ENCODE measurements around the gene SFT2D3. TPM values are rescaled to one million over a fixed set of nuclear protein-coding genes. Genes with fewer than 3 reads are reported as not detected.

SFT2D3 gene
- polyA plus RNA-seq, 1 donor from 2014 or later: not detected

- H3K4me3 Mint-ChIP-seq: no peak overlapping the region
- H3K36me3 Mint-ChIP-seq: peaks cover 2% of the 10 kb centered on the region
- no peak overlapping the region for H3K27ac Mint-ChIP-seq
- peaks cover 15% of the 10 kb centered on the region for H3K27me3 Mint-ChIP-seq
- H3K9me3 Mint-ChIP-seq: peaks cover 0 to 5% (median 2%) of the 10 kb centered on the region in 3 donors
- peaks cover 0 to 2% (median 0%) of the 10 kb centered on the region in 3 donors for H3K4me1 Mint-ChIP-seq
Observed at GRCh38 chr2:127683056-127683455, 18.2 kb upstream of the SFT2D3 start.

- peaks cover 3% of the 10 kb centered on the region for H3K36me3 Mint-ChIP-seq
- peaks cover 11% of the 10 kb centered on the region for H3K27me3 Mint-ChIP-seq
- no peak overlapping the region for H3K27ac Mint-ChIP-seq
- no peak overlapping the region for H3K4me3 Mint-ChIP-seq
- H3K9me3 Mint-ChIP-seq: peaks cover 0 to 12% (median 3%) of the 10 kb centered on the region in 3 donors
- peaks cover 0 to 2% (median 0%) of the 10 kb centered on the region in 3 donors for H3K4me1 Mint-ChIP-seq
Observed at GRCh38 chr2:127683757-127684156, 17.5 kb upstream of the SFT2D3 start.

DNA sequence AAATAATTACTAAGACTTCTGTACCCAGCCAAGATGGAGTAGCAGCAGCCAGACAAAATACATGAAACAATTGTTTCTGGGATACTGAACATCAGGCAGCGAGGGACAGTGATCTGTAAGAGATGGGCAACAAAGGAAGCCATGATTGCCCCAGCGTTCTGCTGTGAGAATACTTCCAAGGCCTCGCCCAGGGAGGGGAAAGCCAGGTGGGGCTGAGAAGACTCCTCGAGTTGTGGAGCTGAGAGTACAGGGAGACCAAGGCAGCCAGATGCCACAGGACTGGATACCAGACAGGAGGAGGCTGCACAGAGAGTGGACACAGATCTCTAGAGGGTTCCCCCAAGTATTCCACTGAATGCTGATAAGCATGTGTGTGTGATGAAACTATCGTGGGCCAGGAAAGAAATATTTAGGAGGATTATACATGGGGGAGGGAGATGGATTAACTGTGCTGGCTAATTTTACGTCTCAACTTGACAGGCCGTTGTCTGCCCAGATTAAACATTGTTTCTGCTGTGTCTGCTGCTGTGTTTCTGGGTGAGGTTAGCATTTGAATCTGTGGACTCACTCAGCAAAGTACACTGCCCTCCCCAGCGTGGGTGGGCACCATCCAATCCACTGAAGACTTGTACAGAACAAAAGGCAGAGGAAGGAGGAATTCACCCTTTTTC is 15.8 kb upstream of the SFT2D3 start:
- Mint-ChIP-seq H3K9me3 (peaks cover 0 to 13% (median 5%) of the 10 kb centered on the region in 3 donors), H3K27ac (no peak overlapping the region), H3K4me3 (no peak overlapping the region), H3K4me1 (peaks cover 0 to 2% (median 0%) of the 10 kb centered on the region in 3 donors), H3K27me3 (peaks cover 10% of the 10 kb centered on the region), H3K36me3 (peaks cover 3% of the 10 kb centered on the region)

DNA sequence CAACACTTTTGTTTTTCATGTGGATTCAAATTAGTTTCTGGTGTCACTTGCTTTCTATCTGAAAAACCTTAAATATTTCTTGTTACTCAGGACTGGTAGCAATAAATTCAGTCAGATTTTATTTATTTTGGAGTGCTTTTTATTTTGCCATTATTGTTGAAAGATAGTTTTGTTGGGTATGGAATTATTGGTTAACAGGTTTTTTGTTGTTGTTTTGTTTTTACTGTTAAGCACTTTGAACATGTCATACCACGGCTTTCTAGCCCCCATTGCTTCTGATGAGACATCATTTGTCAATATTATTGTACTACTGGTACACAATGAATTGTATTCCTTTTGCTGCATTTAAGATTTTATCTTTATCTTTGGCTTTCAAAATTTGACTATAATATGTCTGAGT is 12.9 kb upstream of the SFT2D3 start:
- Mint-ChIP-seq H3K27ac (no peak overlapping the region), H3K4me1 (no peaks in the 10 kb centered on the region), H3K4me3 (no peak overlapping the region), H3K27me3 (peaks cover 6% of the 10 kb centered on the region), H3K9me3 (peaks cover 9 to 17% (median 14%) of the 10 kb centered on the region in 3 donors), H3K36me3 (peaks cover 9% of the 10 kb centered on the region)

DNA sequence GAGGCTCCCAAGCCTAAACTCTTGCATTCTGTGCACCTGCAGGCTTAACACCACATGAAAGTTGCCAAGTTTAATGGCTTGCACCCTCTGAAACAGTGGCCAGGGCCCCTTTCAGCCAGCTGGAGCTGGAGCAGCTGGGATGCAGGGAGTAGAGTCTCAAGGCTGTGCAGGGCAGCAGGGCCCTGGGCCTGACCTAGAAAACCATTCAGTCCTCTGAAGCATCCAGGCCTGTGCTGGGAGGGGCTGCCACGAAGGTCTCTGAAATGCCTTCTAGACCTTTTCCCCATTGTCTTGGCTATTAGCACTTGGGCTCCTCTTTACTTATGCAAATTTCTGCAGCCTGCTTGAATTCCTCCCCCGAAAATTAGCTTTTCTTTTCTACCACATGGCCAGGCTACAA is 10.6 kb upstream of the SFT2D3 start:
- Mint-ChIP-seq H3K27me3 (peaks cover 6% of the 10 kb centered on the region), H3K4me3 (peak overlapping the region in 1 of 4 donors; percentile 67), H3K4me1 (peaks cover 0 to 2% (median 0%) of the 10 kb centered on the region in 3 donors), H3K9me3 (peaks cover 9 to 17% (median 14%) of the 10 kb centered on the region in 3 donors), H3K36me3 (peaks cover 9% of the 10 kb centered on the region), H3K27ac (no peak overlapping the region)

DNA sequence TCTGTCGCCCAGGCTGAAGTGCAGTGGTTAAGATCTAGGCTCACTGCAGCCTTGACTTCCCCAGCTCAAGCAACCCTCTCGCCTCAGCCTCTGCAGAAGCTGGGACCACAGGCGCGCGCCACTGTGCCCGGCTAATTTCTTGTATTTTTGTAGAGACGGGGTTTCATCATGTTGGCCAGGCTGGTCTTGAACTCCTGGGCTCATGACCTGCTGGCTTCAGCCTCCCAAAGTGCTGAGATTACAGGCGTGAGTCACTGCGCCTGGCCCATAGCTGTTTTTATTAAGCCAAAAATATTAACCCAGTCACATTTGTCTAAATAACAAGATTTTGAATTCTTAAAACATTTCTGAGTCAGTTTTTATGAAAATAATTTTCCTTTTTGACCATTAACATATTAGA is 6.3 kb upstream of the SFT2D3 start:
- H3K27ac Mint-ChIP-seq: no peak overlapping the region
- H3K36me3 Mint-ChIP-seq: peaks cover 6% of the 10 kb centered on the region
- H3K4me1 Mint-ChIP-seq: peaks cover 0 to 5% (median 2%) of the 10 kb centered on the region in 3 donors
- H3K4me3 Mint-ChIP-seq: no peak overlapping the region
- no peaks in the 10 kb centered on the region for H3K27me3 Mint-ChIP-seq
- peaks cover 4 to 14% (median 5%) of the 10 kb centered on the region in 3 donors for H3K9me3 Mint-ChIP-seq

GRCh38 chr2:127695491-127696472 is 5.5 kb upstream of the SFT2D3 start:
- Mint-ChIP-seq H3K9me3 (peaks cover 3 to 13% (median 5%) of the 10 kb centered on the region in 3 donors), H3K4me1 (peaks cover 6 to 11% (median 9%) of the 10 kb centered on the region in 3 donors), H3K27me3 (no peaks in the 10 kb centered on the region), H3K4me3 (peak overlapping the region in 2 of 4 donors; percentile 28 to 50), H3K27ac (no peak overlapping the region), H3K36me3 (peaks cover 6% of the 10 kb centered on the region)

DNA sequence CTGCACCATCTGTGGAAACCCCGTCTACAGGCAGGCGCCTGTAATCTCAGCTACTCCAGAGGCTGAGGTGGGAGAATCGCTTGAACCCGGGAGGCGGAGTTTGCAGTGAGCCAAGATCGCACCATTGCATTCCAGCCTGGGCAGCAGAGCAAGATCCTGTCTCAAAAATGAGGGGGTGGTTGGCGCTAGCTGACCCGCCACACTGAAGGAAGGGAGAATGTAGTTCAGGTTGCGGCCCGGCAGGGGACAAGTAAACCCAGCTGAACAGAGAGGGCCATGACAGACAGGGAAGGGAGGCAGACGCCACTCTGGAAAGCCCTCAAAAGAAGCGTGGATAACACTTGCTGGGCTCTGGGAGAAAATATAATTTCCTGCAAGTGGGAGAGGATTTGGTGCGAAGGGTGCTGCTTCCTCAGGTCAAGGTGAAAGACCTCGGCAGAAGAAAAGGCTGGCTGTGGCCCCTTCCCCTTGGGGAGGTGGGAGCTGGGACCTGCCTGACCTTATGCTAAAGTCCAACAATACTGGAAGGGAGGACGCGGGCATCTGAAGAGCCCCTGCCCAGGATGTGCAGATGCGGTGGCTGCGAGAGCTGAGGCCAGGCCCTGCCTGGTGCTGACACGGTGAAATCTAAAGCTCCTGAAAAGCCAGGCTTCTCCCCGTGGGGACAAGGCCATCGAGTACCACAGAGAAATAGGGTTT is 3.7 kb upstream of the SFT2D3 start:
- Mint-ChIP-seq H3K4me1 (peaks cover 14 to 18% (median 17%) of the 10 kb centered on the region in 3 donors), H3K4me3 (peak overlapping the region in 1 of 4 donors; percentile 13), H3K27me3 (no peaks in the 10 kb centered on the region), H3K27ac (no peak overlapping the region), H3K36me3 (no peaks in the 10 kb centered on the region), H3K9me3 (no peaks in the 10 kb centered on the region)

DNA sequence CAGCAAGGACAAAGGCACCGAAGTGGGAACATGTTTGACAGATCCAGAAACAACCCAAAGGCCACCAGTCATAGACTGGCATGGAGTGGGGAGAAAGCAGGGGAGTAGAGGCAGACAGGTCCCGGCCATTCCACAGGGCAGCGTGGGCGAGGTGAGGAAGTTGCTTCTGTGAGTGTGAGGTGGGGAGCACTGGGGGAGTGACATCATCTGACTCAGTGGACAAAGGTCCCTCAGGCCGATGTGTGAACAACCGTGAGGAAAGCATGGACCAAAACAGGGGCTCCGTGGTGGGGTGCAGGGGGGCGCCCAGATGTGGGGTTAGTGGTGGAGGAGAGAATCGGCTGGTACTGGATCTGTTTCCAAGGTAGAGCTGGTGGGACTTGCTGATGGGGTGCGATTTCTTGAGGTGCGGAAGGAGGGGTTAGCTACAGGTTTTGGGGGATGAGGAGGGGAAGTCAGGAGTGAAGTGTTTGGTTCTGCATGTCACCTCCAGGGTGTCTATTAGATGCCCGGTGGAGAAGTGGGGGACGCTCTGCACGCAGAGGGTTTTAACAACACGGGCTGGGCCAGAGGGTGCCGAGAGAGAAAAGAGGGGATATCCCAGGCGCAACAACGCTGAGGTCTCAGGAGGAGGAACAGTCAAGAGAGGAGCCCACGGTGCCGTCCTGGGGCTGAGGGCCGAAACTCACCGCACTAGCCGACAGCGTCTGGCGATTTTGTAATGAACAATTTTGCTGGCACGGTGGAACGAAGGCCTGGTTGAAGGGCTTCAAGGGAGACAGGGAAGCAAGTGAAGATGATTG is 2.5 kb upstream of the SFT2D3 start:
- Mint-ChIP-seq H3K9me3 (no peaks in the 10 kb centered on the region), H3K27ac (no peak overlapping the region), H3K4me3 (peak overlapping the region; percentile 16 to 73 (median 50)), H3K36me3 (no peaks in the 10 kb centered on the region), H3K4me1 (peaks cover 18 to 21% (median 20%) of the 10 kb centered on the region in 3 donors), H3K27me3 (no peaks in the 10 kb centered on the region)

DNA sequence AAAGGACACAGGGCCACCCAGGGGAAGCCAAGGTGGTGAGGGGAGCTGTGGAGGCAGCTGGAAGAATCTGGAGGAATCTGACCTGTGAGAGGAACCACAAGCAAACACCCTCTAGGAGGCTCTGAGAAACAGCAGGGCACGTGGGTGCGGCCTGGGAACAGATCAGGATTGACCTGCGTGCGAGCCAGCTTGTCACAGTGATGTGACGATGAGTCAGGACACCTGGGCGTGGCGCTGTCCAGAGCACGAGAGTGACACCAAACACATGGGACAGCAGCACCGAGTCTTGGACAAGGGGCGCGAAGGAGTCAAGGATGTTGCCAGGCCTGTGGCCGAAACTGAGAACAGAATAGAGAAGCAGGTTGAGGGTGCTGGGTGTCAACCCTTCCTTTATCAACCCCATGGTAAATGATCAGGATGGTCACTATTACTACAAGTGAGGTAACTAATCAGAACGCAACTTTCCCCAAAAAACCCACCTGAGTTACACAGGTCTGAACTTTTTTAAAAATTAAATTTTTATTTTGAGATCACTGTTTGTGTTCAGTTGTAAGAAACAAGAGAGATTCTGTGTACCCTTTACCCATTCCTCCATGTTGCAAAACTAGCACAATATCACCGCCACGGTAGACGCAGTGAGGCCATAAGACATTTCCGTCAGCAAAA is 637 bp upstream of the SFT2D3 start:
- H3K4me1 Mint-ChIP-seq: peaks cover 25 to 32% (median 30%) of the 10 kb centered on the region in 3 donors
- H3K9me3 Mint-ChIP-seq: no peaks in the 10 kb centered on the region
- no peaks in the 10 kb centered on the region for H3K27me3 Mint-ChIP-seq
- H3K4me3 Mint-ChIP-seq: peak overlapping the region; percentile 93 to 98 (median 96)
- H3K27ac Mint-ChIP-seq: peak overlapping the region; percentile 84 to 99 (median 98)
- peaks cover 3% of the 10 kb centered on the region for H3K36me3 Mint-ChIP-seq

GRCh38 chr2:127701651-127702394 is 526 bp downstream of the SFT2D3 start:
- Mint-ChIP-seq H3K4me3 (peak overlapping the region; percentile 93 to 98 (median 96)), H3K27me3 (no peaks in the 10 kb centered on the region), H3K9me3 (no peaks in the 10 kb centered on the region), H3K4me1 (peaks cover 25 to 32% (median 29%) of the 10 kb centered on the region in 3 donors), H3K36me3 (peaks cover 3% of the 10 kb centered on the region), H3K27ac (peak overlapping the region; percentile 84 to 99 (median 95))

GRCh38 chr2:127702395-127703009 is 1.2 kb downstream of the SFT2D3 start:
- peaks cover 3% of the 10 kb centered on the region for H3K36me3 Mint-ChIP-seq
- H3K4me3 Mint-ChIP-seq: peak overlapping the region; percentile 81 to 98 (median 88)
- H3K9me3 Mint-ChIP-seq: no peaks in the 10 kb centered on the region
- peaks cover 25 to 32% (median 28%) of the 10 kb centered on the region in 3 donors for H3K4me1 Mint-ChIP-seq
- peak overlapping the region; percentile 29 to 95 (median 84) for H3K27ac Mint-ChIP-seq
- H3K27me3 Mint-ChIP-seq: no peaks in the 10 kb centered on the region
